Neural cell (in vitro differentiated cells): ENCODE results near the gene NPIPB6. TPM values are rescaled to one million over a fixed set of nuclear protein-coding genes. Genes with fewer than 3 reads are reported as not detected.

Experiments used
- H2AFZ ChIP-seq: fragments of 200-600, 300-800 bp; sonication (generic), shearing (Covaris generic); 2 replicates; pipeline ENCODE4 v1.6.0; 2014; ENCODE audit warnings: low read depth, mild to moderate bottlenecking, antibody characterized with exemption, low read length, moderate library complexity
- H3F3A ChIP-seq: fragments of 200-600 bp; shearing (Covaris generic); 2 replicates; pipeline ENCODE4 v1.6.1; 2016; ENCODE audit warnings: mild to moderate bottlenecking, moderate library complexity, mixed read lengths, antibody characterized with exemption, low read length; ENCODE audit not compliant: insufficient read depth, poor library complexity, severe bottlenecking
- H3K27ac ChIP-seq: fragments of 200-600, 300-800 bp; sonication (generic), shearing (Covaris generic); 2 replicates; pipeline ENCODE4 v1.5.1; 2014; ENCODE audit warnings: mild to moderate bottlenecking, low read length, moderate library complexity
- H3K27me3 ChIP-seq: fragments of 300-800, 200-600 bp; sonication (generic), shearing (Covaris generic); 2 replicates; pipeline ENCODE4 v1.6.0; 2014; ENCODE audit warnings: mild to moderate bottlenecking, low read depth, low read length, moderate library complexity; ENCODE audit not compliant: insufficient read depth
- H3K36me3 ChIP-seq: fragments of 300-800, 200-600 bp; sonication (generic), shearing (Covaris generic); 2 replicates; pipeline ENCODE4 v1.5.1; 2014; ENCODE audit warnings: mild to moderate bottlenecking, antibody characterized with exemption, low read length, moderate library complexity; ENCODE audit not compliant: insufficient read depth
- H3K4me2 ChIP-seq: fragments of 300-800, 200-600 bp; sonication (generic), shearing (Covaris generic); 2 replicates; pipeline ENCODE4 v1.6.0; 2014; ENCODE audit warnings: mild to moderate bottlenecking, low read length
- H3K4me3 ChIP-seq: fragments of 300-800, 200-600 bp; sonication (generic), shearing (Covaris generic); 2 replicates; pipeline ENCODE4 v1.5.1; 2014; ENCODE audit warnings: mild to moderate bottlenecking, low read length, moderate library complexity
- H3K79me2 ChIP-seq: fragments of 200-600 bp; shearing (Covaris generic); replicated peaks from 2 replicates; pipeline ENCODE4 v1.6.0; 2014; ENCODE audit warnings: mild to moderate bottlenecking, low read length, moderate library complexity; ENCODE audit not compliant: insufficient read depth
- H3K9ac ChIP-seq: fragments of 300-800, 200-600 bp; sonication (generic), shearing (Covaris generic); 2 replicates; pipeline ENCODE4 v1.6.1; 2016; ENCODE audit warnings: mild to moderate bottlenecking, low read length, mixed read lengths
- H3K9me2 ChIP-seq: fragments of 200-600 bp; shearing (Covaris generic); 2 replicates; pipeline ENCODE4 v1.6.1; 2016; ENCODE audit warnings: mild to moderate bottlenecking, low read length, mixed read lengths; ENCODE audit not compliant: insufficient read depth
- H3K9me3 ChIP-seq: fragments of 200-600, 300-800 bp; sonication (generic), shearing (Covaris generic); 2 replicates; pipeline ENCODE4 v1.6.1; 2016; ENCODE audit warnings: mild to moderate bottlenecking, mixed run types, low read length, moderate library complexity, mixed read lengths
- H4K20me1 ChIP-seq: fragments of 200-600 bp; shearing (Covaris generic); 2 replicates; pipeline ENCODE4 v1.6.1; 2016; ENCODE audit warnings: mild to moderate bottlenecking, mixed run types; ENCODE audit not compliant: insufficient read depth
- CTCF ChIP-seq: fragments of 450-650 bp; IDR thresholded peaks from 2 replicates; pipeline ENCODE4 v1.5.1; 2014; ENCODE audit warnings: antibody characterized with exemption, mild to moderate bottlenecking, moderate library complexity; ENCODE audit not compliant: poor library complexity, severe bottlenecking
- EP300 ChIP-seq: fragments of 450-650 bp; conservative IDR thresholded peaks from 2 replicates; pipeline ENCODE4 v1.6.1; 2014; ENCODE audit warnings: antibody characterized with exemption, mild to moderate bottlenecking, moderate library complexity; ENCODE audit not compliant: poor library complexity, severe bottlenecking
- EZH2 ChIP-seq: fragments of 200-600, 300-800 bp; shearing (Covaris generic), sonication (generic); IDR thresholded peaks from 2 replicates; pipeline ENCODE4 v1.6.1; 2014; ENCODE audit warnings: antibody characterized with exemption, low read length, borderline replicate concordance, mild to moderate bottlenecking; ENCODE audit not compliant: insufficient read depth, poor library complexity, severe bottlenecking
- MXI1 ChIP-seq: fragments of 450-650 bp; conservative IDR thresholded peaks from 2 replicates; pipeline ENCODE4 v1.6.1; 2014; ENCODE audit warnings: antibody characterized with exemption, mild to moderate bottlenecking; ENCODE audit not compliant: poor library complexity, severe bottlenecking
- POLR2AphosphoS5 ChIP-seq: IDR thresholded peaks from 2 replicates; pipeline ENCODE4 v1.6.1; 2012
- RAD21 ChIP-seq: fragments of 450-650 bp; conservative IDR thresholded peaks from 2 replicates; pipeline ENCODE4 v1.6.1; 2014; ENCODE audit warnings: antibody characterized with exemption, mild to moderate bottlenecking, moderate library complexity
- REST ChIP-seq: IDR thresholded peaks from 2 replicates; pipeline ENCODE4 v1.6.1; 2012; ENCODE audit warnings: borderline replicate concordance
- SMC3 ChIP-seq: fragments of 450-650 bp; conservative IDR thresholded peaks from 2 replicates; pipeline ENCODE4 v1.6.1; 2014; ENCODE audit warnings: antibody characterized with exemption, mild to moderate bottlenecking, moderate library complexity; ENCODE audit not compliant: poor library complexity
- TAF1 ChIP-seq: IDR thresholded peaks from 2 replicates; pipeline ENCODE4 v1.6.1; 2012; ENCODE audit warnings: low read depth
- polyA plus RNA-seq: library from polyadenylated mRNA; depleted of rRNA; stranded (reverse); fragments of >200 nt; gene quantifications from 2 replicates; pipeline ENCODE4 v1.2.3, GENCODE V29; 2014

The NPIPB6 gene
- polyA plus RNA-seq, 1 donor from 2014 or later: 0.88 TPM

GRCh38 chr16:28310796-28311195, 52.5 kb downstream of the NPIPB6 start:
- H3K4me3 ChIP-seq: no peak overlapping the region
- H3F3A ChIP-seq: no peaks in the 10 kb centered on the region
- peaks cover 8% of the 10 kb centered on the region for H3K36me3 ChIP-seq
- H3K4me2 ChIP-seq: no peak overlapping the region
- H3K9me2 ChIP-seq: no peaks in the 10 kb centered on the region
- no peak overlapping the region for H2AFZ ChIP-seq
- H4K20me1 ChIP-seq: peaks cover 41% of the 10 kb centered on the region
- peaks cover 47% of the 10 kb centered on the region for H3K79me2 ChIP-seq
- H3K9me3 ChIP-seq: no peaks in the 10 kb centered on the region
- TF ChIP-seq REST: no peak
- no peak for TF ChIP-seq MXI1
- TF ChIP-seq RAD21: no peak
- no peak for TF ChIP-seq POLR2AphosphoS5
- no peak for TF ChIP-seq EP300
- TF ChIP-seq TAF1: no peak
- no peak for TF ChIP-seq CTCF
- TF ChIP-seq EZH2: no peak
- TF ChIP-seq SMC3: no peak
- no peak overlapping the region for H3K9ac ChIP-seq
- H3K27ac ChIP-seq: no peak overlapping the region
- H3K27me3 ChIP-seq: no peaks in the 10 kb centered on the region

DNA sequence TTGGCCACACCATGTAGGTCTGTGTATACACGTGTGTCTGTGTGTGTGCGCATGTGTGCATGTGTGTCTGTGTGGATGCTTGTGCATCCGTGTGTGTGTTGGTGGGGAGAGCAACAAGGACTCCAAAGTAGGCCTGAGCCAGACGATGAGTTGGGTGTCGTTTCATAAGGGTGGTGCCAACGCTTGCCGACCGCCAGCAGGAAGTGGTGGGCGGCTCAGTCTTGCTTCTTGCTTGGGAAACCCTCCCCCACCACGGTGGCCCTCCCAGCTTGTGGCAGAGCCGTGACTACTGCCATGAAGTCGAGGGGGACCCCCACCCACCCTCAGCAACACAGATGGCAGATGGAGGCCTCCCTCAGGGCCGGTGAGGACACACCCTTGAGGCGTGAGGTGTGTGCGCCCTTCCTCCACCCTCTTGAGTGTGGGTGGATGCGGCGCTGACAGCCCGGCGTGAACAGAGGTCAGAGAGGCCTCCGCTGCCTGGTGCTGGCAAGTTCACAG, 53.4 kb downstream of the NPIPB6 start:
- Histone ChIP-seq H3K27me3 (no peaks in the 10 kb centered on the region), H3K9me2 (no peaks in the 10 kb centered on the region), H2AFZ (no peak overlapping the region), H3K4me3 (no peak overlapping the region), H3K9ac (no peak overlapping the region), H4K20me1 (peaks cover 39% of the 10 kb centered on the region), H3K4me2 (no peak overlapping the region), H3K79me2 (peaks cover 50% of the 10 kb centered on the region), H3F3A (no peaks in the 10 kb centered on the region), H3K36me3 (peaks cover 8% of the 10 kb centered on the region), H3K9me3 (no peaks in the 10 kb centered on the region), H3K27ac (no peak overlapping the region)
- no peak for TF ChIP-seq EP300
- TF ChIP-seq EZH2: no peak
- no peak for TF ChIP-seq SMC3
- no peak for TF ChIP-seq CTCF
- TF ChIP-seq REST: no peak
